OCI-LY3 (cell line): ENCODE results near the gene KLK8.

Source experiments
- H2AFZ ChIP-seq: fragments of 200-600, 300-600 bp; shearing (Covaris generic); 2 replicates; pipeline ENCODE4 v1.6.0; 2014; ENCODE audit warnings: antibody characterized with exemption, low read depth, low read length
- H3K27ac ChIP-seq: fragments of 200-600, 300-600 bp; sonication (generic); 2 replicates; pipeline ENCODE4 v1.5.1; 2014; ENCODE audit warnings: mild to moderate bottlenecking, low read length, moderate library complexity, mixed read lengths
- H3K27me3 ChIP-seq: fragments of 200-600, 300-600 bp; sonication (generic); 2 replicates; pipeline ENCODE4 v1.6.1; 2014; ENCODE audit warnings: low read depth, low read length, mixed read lengths
- H3K36me3 ChIP-seq: fragments of 200-600, 300-600 bp; sonication (generic); replicated peaks from 2 replicates; pipeline ENCODE3; 2014; ENCODE audit warnings: low read depth, low read length, mixed read lengths
- H3K4me1 ChIP-seq: fragments of 300-600, 200-600 bp; sonication (generic); 2 replicates; pipeline ENCODE4 v1.6.1; 2014; ENCODE audit warnings: low read length, mixed read lengths
- H3K4me2 ChIP-seq: fragments of 200-600, 300-600 bp; sonication (generic); 2 replicates; pipeline ENCODE4 v1.6.1; 2014; ENCODE audit warnings: low read length, mixed read lengths
- H3K4me3 ChIP-seq: fragments of 300-600, 200-600 bp; sonication (generic); 2 replicates; pipeline ENCODE4 v1.5.1; 2014; ENCODE audit warnings: antibody characterized with exemption, mild to moderate bottlenecking, low read length, moderate library complexity
- H3K79me2 ChIP-seq: fragments of 300-600, 200-600 bp; shearing (Covaris generic); 2 replicates; pipeline ENCODE4 v1.6.1; 2014; ENCODE audit warnings: mild to moderate bottlenecking, low read length, mixed read lengths
- H3K9ac ChIP-seq: fragments of 300-600, 200-600 bp; shearing (Covaris generic); 2 replicates; pipeline ENCODE4 v1.6.0; 2014; ENCODE audit warnings: mild to moderate bottlenecking, low read length, moderate library complexity
- H3K9me3 ChIP-seq: fragments of 200-600, 300-600 bp; shearing (Covaris generic); 2 replicates; pipeline ENCODE4 v1.6.1; 2014; ENCODE audit warnings: low read length, mixed read lengths; ENCODE audit not compliant: insufficient read depth
- H4K20me1 ChIP-seq: fragments of 200-600, 300-600 bp; sonication (generic); 2 replicates; pipeline ENCODE4 v1.6.1; 2016; ENCODE audit warnings: low read length, mixed read lengths; ENCODE audit not compliant: insufficient read depth
- EZH2phosphoT487 ChIP-seq: fragments of 200-600 bp; shearing (Covaris generic); IDR thresholded peaks from 2 replicates; pipeline ENCODE4 v1.6.1; 2018; ENCODE audit warnings: antibody characterized with exemption, mixed run types, low read depth
- TF ChIP-seq, protein P1 (sequence below): fragments of 200-600, 300-600 bp; sonication (generic); IDR thresholded peaks from 2 replicates; pipeline ENCODE4 v1.5.1; 2014; ENCODE audit warnings: antibody characterized with exemption, low read length, low read depth

The KLK8 gene

DNA sequence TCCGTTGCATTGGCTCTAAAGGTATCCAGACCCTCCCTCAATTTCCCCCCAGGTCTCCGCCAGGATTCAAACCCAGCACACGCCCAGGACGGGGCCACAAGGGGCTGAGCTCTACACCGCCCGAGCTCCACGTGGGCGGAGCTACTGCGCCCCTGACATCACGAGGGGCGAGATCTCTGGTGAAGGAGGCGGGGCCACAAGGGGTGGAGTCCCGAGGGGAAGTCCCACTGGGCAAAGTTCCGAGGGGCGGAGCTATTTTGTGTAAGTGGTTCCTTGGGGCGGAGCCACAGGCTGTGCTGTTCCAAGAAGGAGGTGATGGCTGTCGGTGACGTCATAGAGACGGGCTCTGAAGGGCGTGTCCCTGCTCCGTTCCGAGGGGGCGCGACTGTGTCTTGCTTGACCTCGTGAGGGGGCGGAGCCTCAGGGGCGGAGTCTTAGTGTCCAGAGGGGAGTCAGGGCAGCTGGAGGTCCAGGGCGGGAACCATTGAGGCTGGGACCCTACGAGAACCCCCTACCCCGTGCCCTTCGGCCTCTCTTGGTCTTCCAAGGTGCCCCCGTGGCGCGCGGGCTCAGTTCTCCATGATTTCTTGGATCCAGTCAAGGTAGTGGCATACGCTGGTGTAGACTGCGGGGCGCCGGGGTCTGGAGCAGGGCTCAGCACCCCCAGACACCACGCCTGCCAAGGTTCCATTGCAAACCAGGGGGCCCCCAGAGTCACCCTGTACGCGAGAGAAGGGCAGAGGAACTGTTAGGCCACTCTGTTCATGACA, 1.3 kb upstream of the KLK8 start:
- Histone ChIP-seq H3K4me3 (no peak overlapping the region), H3K79me2 (no peaks in the 10 kb centered on the region), H3K4me2 (no peak overlapping the region), H3K27ac (no peak overlapping the region), H3K9me3 (no peaks in the 10 kb centered on the region), H4K20me1 (no peaks in the 10 kb centered on the region), H3K36me3 (no peaks in the 10 kb centered on the region), H2AFZ (no peak overlapping the region), H3K4me1 (no peaks in the 10 kb centered on the region), H3K27me3 (peaks cover 24% of the 10 kb centered on the region), H3K9ac (no peak overlapping the region)
- TF ChIP-seq, protein P1, sequence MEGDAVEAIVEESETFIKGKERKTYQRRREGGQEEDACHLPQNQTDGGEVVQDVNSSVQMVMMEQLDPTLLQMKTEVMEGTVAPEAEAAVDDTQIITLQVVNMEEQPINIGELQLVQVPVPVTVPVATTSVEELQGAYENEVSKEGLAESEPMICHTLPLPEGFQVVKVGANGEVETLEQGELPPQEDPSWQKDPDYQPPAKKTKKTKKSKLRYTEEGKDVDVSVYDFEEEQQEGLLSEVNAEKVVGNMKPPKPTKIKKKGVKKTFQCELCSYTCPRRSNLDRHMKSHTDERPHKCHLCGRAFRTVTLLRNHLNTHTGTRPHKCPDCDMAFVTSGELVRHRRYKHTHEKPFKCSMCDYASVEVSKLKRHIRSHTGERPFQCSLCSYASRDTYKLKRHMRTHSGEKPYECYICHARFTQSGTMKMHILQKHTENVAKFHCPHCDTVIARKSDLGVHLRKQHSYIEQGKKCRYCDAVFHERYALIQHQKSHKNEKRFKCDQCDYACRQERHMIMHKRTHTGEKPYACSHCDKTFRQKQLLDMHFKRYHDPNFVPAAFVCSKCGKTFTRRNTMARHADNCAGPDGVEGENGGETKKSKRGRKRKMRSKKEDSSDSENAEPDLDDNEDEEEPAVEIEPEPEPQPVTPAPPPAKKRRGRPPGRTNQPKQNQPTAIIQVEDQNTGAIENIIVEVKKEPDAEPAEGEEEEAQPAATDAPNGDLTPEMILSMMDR = no peak
- TF ChIP-seq EZH2phosphoT487 = no peak

DNA sequence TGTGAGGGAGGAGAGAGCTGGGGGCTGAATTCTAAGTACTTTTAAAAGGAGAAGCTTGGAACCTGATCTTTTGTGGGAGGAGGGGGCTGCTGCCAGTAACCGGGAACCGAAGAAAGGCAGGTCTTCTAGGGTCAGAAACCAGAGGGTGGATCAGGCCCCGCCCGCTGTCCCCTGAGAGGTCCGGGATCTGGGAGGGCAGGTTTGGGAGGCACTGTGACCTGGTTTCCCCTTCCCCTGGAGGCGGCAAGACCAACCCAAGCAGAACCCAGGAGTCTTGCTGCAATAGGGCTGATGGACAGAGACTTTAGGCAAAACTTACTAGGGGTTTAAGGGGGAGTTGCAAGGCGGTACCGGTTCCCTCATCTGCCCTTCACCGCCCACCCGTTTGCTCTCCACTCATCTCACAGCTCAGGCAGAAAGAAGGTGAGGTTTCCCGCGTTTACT, 707 bp upstream of the KLK8 start:
- TF ChIP-seq, protein P1 = no peak
- TF ChIP-seq EZH2phosphoT487 = no peak
- Histone ChIP-seq H3K4me2 (no peak overlapping the region), H3K36me3 (no peaks in the 10 kb centered on the region), H3K27ac (no peak overlapping the region), H3K9ac (no peak overlapping the region), H3K9me3 (no peaks in the 10 kb centered on the region), H3K4me3 (no peak overlapping the region), H3K27me3 (peaks cover 24% of the 10 kb centered on the region), H4K20me1 (no peaks in the 10 kb centered on the region), H3K79me2 (no peaks in the 10 kb centered on the region), H2AFZ (no peak overlapping the region), H3K4me1 (no peaks in the 10 kb centered on the region)

DNA sequence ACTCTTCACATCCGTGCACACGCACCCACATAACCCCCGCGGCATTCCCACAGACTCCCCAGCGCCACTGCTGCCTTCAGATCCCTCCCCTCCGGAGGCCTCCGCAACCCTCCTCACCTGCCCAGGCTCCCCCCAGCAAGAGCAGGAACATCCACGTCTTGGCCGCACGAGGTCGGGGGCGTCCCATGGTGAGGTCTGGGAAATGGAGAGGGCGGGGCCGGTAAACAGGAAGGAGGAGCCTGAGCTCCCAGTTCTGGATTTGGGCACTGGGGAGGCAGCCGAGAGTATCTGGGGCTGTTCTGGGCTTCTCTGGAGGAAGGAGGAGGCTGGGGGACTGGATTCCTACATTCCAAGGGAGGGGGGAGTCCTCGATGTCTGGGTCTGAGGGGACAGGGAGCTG, 423 bp downstream of the KLK8 start:
- TF ChIP-seq EZH2phosphoT487 = no peak
- TF ChIP-seq, protein P1 = no peak
- no peak overlapping the region for H3K4me2 ChIP-seq
- H3K9ac ChIP-seq = no peak overlapping the region
- no peaks in the 10 kb centered on the region for H3K9me3 ChIP-seq
- H3K27me3 ChIP-seq = peaks cover 21% of the 10 kb centered on the region
- no peaks in the 10 kb centered on the region for H3K36me3 ChIP-seq
- no peak overlapping the region for H3K4me3 ChIP-seq
- H3K27ac ChIP-seq = no peak overlapping the region
- no peaks in the 10 kb centered on the region for H3K4me1 ChIP-seq
- no peaks in the 10 kb centered on the region for H4K20me1 ChIP-seq
- H2AFZ ChIP-seq = no peak overlapping the region
- no peaks in the 10 kb centered on the region for H3K79me2 ChIP-seq

DNA sequence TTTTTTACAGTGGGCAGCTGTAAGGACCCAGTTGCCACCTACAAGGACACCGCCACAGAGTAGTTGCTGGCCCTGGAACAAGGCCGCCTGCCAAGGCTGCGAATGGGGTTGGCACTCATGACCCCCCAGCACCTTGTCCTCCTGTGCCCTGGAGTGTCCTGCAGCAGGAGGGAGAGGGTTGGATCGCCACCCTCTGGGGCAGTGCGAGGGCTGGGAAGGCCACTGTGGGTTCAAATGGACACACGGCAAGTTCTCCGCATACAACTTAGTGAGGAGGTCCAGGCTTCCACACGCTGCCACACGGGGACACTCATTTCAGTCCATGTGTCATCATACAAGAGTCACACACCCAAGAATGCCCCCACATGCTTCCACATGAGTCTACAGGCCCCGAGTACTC, 978 bp downstream of the KLK8 start:
- Histone ChIP-seq H3K27me3 (peaks cover 19% of the 10 kb centered on the region), H3K9me3 (no peaks in the 10 kb centered on the region), H2AFZ (no peak overlapping the region), H3K4me2 (no peak overlapping the region), H3K4me3 (no peak overlapping the region), H3K27ac (no peak overlapping the region), H3K4me1 (no peaks in the 10 kb centered on the region), H4K20me1 (no peaks in the 10 kb centered on the region), H3K79me2 (no peaks in the 10 kb centered on the region), H3K36me3 (no peaks in the 10 kb centered on the region), H3K9ac (no peak overlapping the region)
- TF ChIP-seq, protein P1 = no peak
- TF ChIP-seq EZH2phosphoT487 = no peak
